WERI-Rb-1 (cell line): ENCODE measurements around the gene ACSF2.

ENCODE experiments used
- DNase-seq: peaks from one replicate; pipeline ENCODE4 v3.0.0-alpha.2; 2020
- H3K27ac ChIP-seq: fragments of 250-450 bp; sonication (Bioruptor Pico); 2 replicates; pipeline ENCODE4 v1.5.1; 2020; ENCODE audit warnings: mild to moderate bottlenecking, moderate library complexity
- H3K27me3 ChIP-seq: fragments of 250-450 bp; sonication (Bioruptor Pico); 2 replicates; pipeline ENCODE4 v1.5.1; 2021; ENCODE audit warnings: mild to moderate bottlenecking, low read depth, moderate library complexity; ENCODE audit not compliant: insufficient read depth, severe bottlenecking
- H3K36me3 ChIP-seq: fragments of 250-450 bp; sonication (Bioruptor Pico); 2 replicates; pipeline ENCODE4 v1.5.1; 2020; ENCODE audit warnings: mild to moderate bottlenecking, moderate library complexity
- H3K4me3 ChIP-seq: 2 replicates; pipeline ENCODE4 v1.5.1; 2011; ENCODE audit warnings: low read depth, mild to moderate bottlenecking, control low read depth, low read length
- H3K9me3 ChIP-seq: fragments of 250-450 bp; sonication (Bioruptor Pico); 2 replicates; pipeline ENCODE4 v1.5.1; 2021; ENCODE audit warnings: mild to moderate bottlenecking, moderate library complexity; ENCODE audit not compliant: severe bottlenecking
- CTCF ChIP-seq: IDR thresholded peaks from 2 replicates; pipeline ENCODE4 v1.5.1; 2011; ENCODE audit warnings: low read depth, mild to moderate bottlenecking, control low read depth, inconsistent platforms, low read length

ACSF2 gene

GRCh38 chr17:50464121-50464520, 38.1 kb downstream of the ACSF2 start:
- no peak for TF ChIP-seq CTCF
- Histone ChIP-seq H3K27ac (no peak overlapping the region), H3K36me3 (no peaks in the 10 kb centered on the region), H3K27me3 (no peaks in the 10 kb centered on the region), H3K4me3 (no peak overlapping the region), H3K9me3 (no peaks in the 10 kb centered on the region)
- no peak for DNase-seq

GRCh38 chr17:50464736-50465135, 38.7 kb downstream of the ACSF2 start:
- DNase-seq, result no peak
- no peaks in the 10 kb centered on the region for H3K36me3 ChIP-seq
- H3K27ac ChIP-seq, result no peak overlapping the region
- no peak overlapping the region for H3K4me3 ChIP-seq
- H3K9me3 ChIP-seq, result no peaks in the 10 kb centered on the region
- no peaks in the 10 kb centered on the region for H3K27me3 ChIP-seq
- no peak for TF ChIP-seq CTCF

- H3K27me3 ChIP-seq, result no peaks in the 10 kb centered on the region
- TF ChIP-seq CTCF, result no peak
- no peak overlapping the region for H3K27ac ChIP-seq
- H3K4me3 ChIP-seq, result no peak overlapping the region
- no peak for DNase-seq
- no peaks in the 10 kb centered on the region for H3K9me3 ChIP-seq
- H3K36me3 ChIP-seq, result no peaks in the 10 kb centered on the region
These were observed 39.2 kb downstream of the ACSF2 start for GRCh38 chr17:50465171-50465570.

GRCh38 chr17:50465635-50466034, 39.6 kb downstream of the ACSF2 start:
- Histone ChIP-seq H3K27ac (no peak overlapping the region; the same call in 1 of the 2 replicates), H3K4me3 (no peak overlapping the region), H3K27me3 (no peaks in the 10 kb centered on the region), H3K36me3 (no peaks in the 10 kb centered on the region), H3K9me3 (no peaks in the 10 kb centered on the region)
- TF ChIP-seq CTCF, result no peak
- DNase-seq, result no peak

GRCh38 chr17:50466371-50467113, 40.5 kb downstream of the ACSF2 start:
- TF ChIP-seq CTCF, result no peak
- Histone ChIP-seq H3K36me3 (no peaks in the 10 kb centered on the region), H3K27ac (no peak overlapping the region), H3K27me3 (no peaks in the 10 kb centered on the region), H3K4me3 (no peak overlapping the region), H3K9me3 (no peaks in the 10 kb centered on the region)
- no peak for DNase-seq
